ENCODE results near the gene IL34.

Gene IL34

DNA sequence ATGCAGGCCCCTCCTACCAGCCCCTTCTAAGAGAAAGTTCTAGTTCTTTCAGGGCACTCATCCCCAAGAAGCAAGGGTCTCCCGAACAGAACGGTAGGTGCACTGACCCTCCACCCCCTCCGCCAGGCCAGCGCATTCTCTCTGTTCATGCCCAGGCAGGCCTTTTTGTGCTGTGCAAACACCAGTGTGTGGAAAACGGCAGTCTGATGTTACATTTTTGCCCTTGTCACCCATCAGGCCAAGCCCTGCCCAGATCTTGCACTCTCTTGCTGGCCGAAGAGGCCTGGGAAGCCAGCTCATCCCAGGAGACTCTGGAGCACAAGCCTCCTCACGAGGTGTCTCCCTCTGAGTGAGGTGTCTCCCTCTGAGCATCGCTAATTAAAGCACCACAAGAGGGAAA is 55.6 kb downstream of the IL34 start:
- no peak overlapping the region for H3K4me3 ChIP-seq (ENCODE audit: low read depth, low read length)
- TF ChIP-seq, protein P1, sequence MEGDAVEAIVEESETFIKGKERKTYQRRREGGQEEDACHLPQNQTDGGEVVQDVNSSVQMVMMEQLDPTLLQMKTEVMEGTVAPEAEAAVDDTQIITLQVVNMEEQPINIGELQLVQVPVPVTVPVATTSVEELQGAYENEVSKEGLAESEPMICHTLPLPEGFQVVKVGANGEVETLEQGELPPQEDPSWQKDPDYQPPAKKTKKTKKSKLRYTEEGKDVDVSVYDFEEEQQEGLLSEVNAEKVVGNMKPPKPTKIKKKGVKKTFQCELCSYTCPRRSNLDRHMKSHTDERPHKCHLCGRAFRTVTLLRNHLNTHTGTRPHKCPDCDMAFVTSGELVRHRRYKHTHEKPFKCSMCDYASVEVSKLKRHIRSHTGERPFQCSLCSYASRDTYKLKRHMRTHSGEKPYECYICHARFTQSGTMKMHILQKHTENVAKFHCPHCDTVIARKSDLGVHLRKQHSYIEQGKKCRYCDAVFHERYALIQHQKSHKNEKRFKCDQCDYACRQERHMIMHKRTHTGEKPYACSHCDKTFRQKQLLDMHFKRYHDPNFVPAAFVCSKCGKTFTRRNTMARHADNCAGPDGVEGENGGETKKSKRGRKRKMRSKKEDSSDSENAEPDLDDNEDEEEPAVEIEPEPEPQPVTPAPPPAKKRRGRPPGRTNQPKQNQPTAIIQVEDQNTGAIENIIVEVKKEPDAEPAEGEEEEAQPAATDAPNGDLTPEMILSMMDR (conservative IDR thresholded peaks at IDR 0.05; ENCODE audit: low read depth, low read length) = no peak
- DNase-seq (ENCODE audit: low read depth) = no peak

DNA sequence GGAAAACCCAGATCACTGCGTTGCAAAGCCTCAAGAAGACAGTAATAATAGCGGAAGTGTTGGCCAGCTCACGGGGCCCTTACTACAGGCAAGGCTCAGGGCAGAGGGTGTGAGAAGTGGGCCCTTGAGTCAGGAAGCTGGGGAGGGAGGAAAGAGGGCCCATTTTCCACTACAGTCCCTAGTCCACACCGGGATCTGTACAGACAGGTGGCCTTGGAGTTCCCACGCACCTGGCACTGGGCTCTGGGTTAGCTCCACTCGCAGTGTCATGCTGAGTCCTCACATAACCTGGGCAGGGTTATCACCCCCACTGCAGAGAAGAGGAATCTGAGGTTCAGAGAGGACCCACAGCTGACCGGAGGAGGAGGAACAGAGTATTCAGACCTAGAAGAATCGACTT is 56.3 kb downstream of the IL34 start:
- H3K4me3 ChIP-seq (ENCODE audit: low read depth, low read length) = no peak overlapping the region
- no peak for DNase-seq (ENCODE audit: low read depth)
- TF ChIP-seq, protein P1 (conservative IDR thresholded peaks at IDR 0.05; ENCODE audit: low read depth, low read length) = no peak

DNA sequence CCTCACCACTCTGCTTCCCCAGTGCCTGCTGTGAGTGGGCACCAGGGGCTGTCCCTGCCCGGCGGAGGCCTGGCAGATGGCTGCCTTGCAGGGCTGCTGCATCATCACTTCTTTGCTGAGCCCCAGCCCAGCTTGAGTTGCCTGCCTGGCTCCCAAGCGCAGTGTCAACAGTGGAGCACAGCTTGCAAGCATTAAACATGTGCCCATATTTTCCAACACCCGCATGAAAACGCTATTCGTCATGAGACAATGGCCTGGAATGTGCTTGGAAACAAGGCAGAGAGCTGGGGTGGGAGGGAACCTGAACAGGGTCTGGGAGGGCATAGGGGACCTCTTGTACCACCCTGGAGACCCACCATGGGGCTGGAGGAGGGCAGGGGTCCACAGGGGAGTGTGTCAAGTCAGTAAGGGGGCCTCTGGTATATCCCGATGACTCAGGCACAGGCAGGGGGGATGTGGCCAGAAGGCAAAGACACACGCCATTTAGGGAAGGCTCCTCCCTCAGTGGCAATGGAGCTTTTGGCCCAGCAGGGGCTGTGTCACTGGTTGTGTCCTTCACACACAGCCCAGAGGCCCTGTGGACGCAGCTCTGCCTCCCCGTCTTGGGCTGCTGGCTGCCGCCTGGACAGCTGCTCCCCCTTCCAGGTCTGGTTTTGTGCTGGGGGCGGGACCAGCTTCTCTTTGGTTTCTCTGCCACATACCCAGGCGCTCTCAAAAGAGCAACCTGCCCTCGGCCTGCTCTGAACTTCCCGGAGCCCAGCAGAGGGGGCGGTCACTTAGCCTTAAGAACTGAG is 56.9 kb downstream of the IL34 start:
- no peak overlapping the region for H3K4me3 ChIP-seq (ENCODE audit: low read depth, low read length)
- TF ChIP-seq, protein P1 (conservative IDR thresholded peaks at IDR 0.05; ENCODE audit: low read depth, low read length) = peak; percentile 41
- peak; percentile 86 for DNase-seq (ENCODE audit: low read depth)

DNA sequence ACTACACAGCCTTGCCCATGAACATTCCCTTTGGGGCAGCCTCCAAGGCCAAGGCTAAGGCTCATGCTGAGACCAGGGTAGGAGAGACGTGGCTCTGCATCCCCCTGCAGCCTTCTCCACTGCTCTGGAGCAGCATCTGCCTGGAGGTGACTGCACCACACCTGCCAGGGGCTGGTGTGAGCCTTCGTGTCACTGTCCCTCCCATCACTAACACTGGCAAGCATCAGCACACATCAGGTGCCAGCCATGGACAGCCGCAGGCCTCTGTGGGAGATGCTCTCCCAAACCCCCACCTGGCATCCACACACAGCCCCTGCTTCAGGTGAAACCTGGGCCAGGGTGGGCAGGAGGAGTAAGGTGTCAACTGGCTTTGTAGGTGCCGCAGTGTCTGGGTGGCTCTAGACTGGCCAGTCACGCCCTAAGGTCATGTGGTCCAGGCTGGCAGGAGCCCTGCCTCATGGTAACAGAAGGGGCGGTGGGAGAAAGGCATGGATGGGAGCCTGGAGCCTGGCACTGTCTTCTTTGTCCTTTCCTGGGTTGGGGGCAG is 57.5 kb downstream of the IL34 start:
- no peak for DNase-seq (ENCODE audit: low read depth)
- no peak overlapping the region for H3K4me3 ChIP-seq (ENCODE audit: low read depth, low read length)
- TF ChIP-seq, protein P1 (conservative IDR thresholded peaks at IDR 0.05; ENCODE audit: low read depth, low read length) = no peak

DNA sequence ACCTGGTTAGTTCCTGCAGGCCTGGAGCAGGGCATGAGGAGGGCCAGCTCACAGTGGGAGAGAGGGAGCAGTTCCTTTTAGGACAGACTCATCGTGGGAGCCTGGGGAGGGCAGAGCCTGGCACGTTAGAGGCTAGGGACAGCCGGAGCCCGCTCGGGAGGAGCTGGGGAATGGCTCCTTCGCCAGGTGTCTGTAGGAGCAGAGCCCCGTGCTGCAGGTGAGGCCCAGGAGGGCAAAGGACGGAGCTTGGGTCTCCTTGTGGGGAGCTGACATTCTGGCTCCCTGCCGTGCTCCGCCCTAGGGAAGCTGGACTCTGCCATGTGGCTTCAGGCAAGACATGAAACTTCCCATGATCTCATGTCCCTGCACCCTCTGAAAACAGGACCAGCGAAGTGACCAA is 58.2 kb downstream of the IL34 start:
- no peak for DNase-seq (ENCODE audit: low read depth)
- TF ChIP-seq, protein P1 (conservative IDR thresholded peaks at IDR 0.05; ENCODE audit: low read depth, low read length) = no peak
- no peak overlapping the region for H3K4me3 ChIP-seq (ENCODE audit: low read depth, low read length)

DNA sequence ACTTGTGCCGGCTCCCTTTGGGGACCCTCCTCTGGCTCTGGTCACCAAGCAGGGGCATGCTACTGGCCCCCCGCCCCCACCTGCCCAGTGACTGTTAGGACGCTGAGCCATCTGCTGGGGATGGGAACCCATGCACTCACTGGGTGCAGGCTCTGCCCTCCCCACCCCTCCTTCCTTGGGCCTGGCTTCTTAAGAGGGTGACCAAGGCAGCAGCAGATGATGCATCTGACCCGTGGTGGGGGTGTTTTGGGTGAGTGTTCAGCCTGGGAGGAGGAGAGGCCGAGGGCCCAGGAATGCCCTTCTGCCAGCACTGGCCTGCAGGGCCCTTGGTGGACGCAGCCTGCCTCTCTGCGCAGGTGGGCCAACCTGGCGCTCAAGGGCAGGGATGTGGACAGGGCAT is 58.7 kb downstream of the IL34 start:
- DNase-seq (ENCODE audit: low read depth) = no peak
- H3K4me3 ChIP-seq (ENCODE audit: low read depth, low read length) = no peak overlapping the region
- TF ChIP-seq, protein P1 (conservative IDR thresholded peaks at IDR 0.05; ENCODE audit: low read depth, low read length) = no peak
